ENCODE measurements around the gene PPT2.

The PPT2 gene

GRCh38 chr6:32153564-32154513 lies at the start of gene PPT2:
Gene PPT2, plus strand, starts transcription at chr6:32154141. Its CDS starts 454 bp downstream, at chr6:32154595.
- peak; percentile 85 for DNase-seq (ENCODE audit: low spot score)

GRCh38 chr6:32105433-32105832 lies 48.5 kb upstream of the PPT2 start:
- DNase-seq (ENCODE audit: low spot score), result no peak

- no peak for DNase-seq (ENCODE audit: low spot score)
Measured at GRCh38 chr6:32107406-32107805, 46.5 kb upstream of the PPT2 start.

- DNase-seq (ENCODE audit: low spot score), result no peak
Measured at GRCh38 chr6:32108094-32108627, 45.8 kb upstream of the PPT2 start.

GRCh38 chr6:32108727-32109113 lies 45.2 kb upstream of the PPT2 start:
- DNase-seq (ENCODE audit: low spot score), result no peak

- no peak for DNase-seq (ENCODE audit: low spot score)
Measured at GRCh38 chr6:32109114-32109764, 44.7 kb upstream of the PPT2 start, which contains the start of gene TNXB. Gene TNXB, minus strand, starts transcription at chr6:32109338. Its CDS starts 11,140 bp downstream, at chr6:32098198.

DNA sequence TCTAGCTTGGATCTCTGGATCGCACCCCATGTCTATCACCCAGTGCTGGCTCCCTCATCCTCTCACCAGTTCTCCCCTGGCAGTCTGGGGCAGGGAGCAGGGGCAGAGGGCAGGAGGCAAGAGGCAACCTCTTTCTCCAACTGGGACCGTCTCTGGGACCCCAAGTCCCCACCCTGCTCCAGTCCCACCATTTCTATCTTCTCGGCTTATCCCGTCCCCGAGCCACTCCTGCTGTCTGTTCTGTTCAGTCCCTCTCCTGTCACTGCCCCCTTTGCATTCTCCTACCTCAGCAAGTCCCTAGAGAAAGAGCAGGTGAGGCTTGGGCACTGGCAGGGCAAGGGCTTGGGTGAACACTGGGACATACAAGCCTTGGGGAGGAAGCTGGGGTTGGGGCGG lies 44.2 kb upstream of the PPT2 start:
- no peak for DNase-seq (ENCODE audit: low spot score)

- no peak for DNase-seq (ENCODE audit: low spot score)
Measured at GRCh38 chr6:32110632-32111031, 43.3 kb upstream of the PPT2 start.

- no peak for DNase-seq (ENCODE audit: low spot score)
Measured at GRCh38 chr6:32111424-32112066, 42.4 kb upstream of the PPT2 start.

- no peak for DNase-seq (ENCODE audit: low spot score)
Measured at GRCh38 chr6:32112431-32112980, 41.4 kb upstream of the PPT2 start.

GRCh38 chr6:32113386-32114352 lies 40.3 kb upstream of the PPT2 start:
- DNase-seq (ENCODE audit: low spot score), result peak; percentile 63

DNA sequence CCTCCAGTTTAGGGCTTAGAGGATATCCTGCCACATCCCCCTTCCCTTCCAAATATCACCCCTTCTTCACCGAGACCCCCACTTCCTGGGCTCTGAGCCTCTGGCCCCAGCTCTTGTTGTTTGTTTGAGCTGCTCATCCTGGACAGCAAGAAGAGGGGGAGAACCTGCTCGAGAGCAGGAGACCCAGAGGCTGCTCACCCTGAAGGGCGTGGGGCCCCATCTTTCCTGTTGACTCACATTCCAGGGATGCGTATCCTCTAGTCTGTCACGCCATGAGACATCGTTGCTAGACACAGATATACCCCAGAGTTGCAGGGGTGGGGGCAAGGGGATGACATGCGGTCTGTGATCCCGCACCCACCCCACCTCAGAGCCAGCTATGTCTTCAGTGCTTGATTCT lies 39.1 kb upstream of the PPT2 start:
- no peak for DNase-seq (ENCODE audit: low spot score)

DNA sequence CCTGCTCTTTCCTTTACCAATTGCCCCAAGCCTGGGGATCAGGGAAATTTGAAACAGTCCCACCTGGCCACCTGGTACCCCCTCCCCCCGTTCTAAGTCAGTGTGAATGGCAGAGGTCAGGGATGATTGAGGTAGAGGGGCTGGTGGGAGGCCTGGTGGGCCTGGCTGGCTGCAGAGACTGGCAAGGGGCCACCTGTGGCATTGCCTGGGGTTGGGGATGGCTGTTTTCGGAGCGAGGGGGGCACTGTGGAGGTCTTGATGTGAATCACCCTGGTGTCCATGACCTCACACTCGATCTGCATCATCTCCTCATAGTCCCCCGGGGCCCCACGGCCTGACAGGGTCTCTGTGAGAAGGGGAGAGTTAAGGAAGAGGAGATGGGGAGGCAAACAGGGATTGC lies 38.3 kb upstream of the PPT2 start:
- DNase-seq (ENCODE audit: low spot score), result no peak

DNA sequence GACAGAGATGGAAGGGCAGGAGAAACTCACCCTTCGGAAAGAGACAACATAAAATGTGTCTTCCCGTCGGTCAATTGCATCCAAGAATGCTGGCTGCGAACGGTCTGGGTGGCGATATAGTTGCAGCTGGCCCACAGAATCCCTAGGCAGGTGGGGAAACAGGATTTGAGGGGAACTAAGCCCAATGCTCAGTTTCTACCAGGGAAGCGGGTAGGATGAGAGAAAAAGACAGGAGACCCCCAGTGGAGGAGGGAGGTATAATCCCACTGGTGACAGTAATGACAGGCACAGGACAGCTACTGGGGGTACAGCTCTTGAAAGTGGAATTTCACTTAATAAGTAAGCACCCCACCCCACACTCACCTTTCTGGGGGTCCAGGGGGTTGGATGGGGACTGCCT lies 37.3 kb upstream of the PPT2 start:
- no peak for DNase-seq (ENCODE audit: low spot score)

- no peak for DNase-seq (ENCODE audit: low spot score)
Measured at GRCh38 chr6:32117461-32117860, 36.5 kb upstream of the PPT2 start.

- DNase-seq (ENCODE audit: low spot score), result peak; percentile 86
Measured at GRCh38 chr6:32118782-32119628, 34.9 kb upstream of the PPT2 start.

DNA sequence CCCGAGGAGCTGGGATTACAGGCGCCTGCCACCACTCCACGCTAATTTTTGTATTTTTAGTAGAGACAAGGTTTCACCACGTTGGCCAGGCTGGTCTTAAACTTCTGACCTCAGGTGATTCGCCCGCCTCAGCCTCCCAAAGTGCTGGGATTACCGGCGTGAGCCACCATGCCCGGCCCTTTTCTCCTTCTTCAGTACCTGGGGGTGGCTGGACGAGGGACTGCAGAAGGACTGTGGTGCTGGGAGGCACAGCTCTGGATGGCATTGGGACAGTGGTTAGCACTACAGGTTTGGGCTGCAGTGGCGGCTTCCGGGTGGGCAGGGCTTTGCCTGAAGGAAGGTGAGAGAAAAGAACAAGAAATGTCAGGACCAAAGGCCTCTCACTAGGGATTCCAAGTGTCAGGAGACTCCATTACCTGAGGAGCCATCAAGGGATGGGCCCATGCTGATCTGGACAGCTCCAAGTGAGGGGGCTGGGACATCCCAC lies 33.3 kb upstream of the PPT2 start:
- no peak for DNase-seq (ENCODE audit: low spot score)

GRCh38 chr6:32123681-32124080 lies 30.3 kb upstream of the PPT2 start:
- DNase-seq (ENCODE audit: low spot score), result no peak

DNA sequence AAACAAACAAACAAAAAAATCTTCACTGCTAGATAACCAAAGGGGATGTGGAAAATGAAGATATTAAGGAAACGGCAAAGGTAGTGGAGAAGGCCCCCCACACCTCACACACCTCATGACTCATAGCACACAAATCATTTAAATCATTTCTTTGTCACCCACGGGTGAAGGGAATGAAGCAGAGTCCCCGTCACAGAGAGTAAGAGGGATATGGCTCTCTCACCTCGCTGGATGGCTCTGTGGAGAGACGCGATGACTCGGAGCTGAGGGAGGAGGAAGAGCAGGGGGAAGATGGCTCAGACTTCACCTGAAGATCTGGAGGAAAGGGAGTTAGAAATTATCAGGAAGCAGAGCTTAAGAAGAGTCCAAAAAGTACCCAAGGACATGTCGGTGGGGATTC lies 27.1 kb upstream of the PPT2 start:
- peak; percentile 43 for DNase-seq (ENCODE audit: low spot score)

- no peak for DNase-seq (ENCODE audit: low spot score)
Measured at GRCh38 chr6:32127409-32127716, 26.6 kb upstream of the PPT2 start.

Measured in kidney tubule cell (primary cell).